MCF 10A (cell line): ENCODE data around the gene WDR62. TPM values are rescaled to one million over a fixed set of nuclear protein-coding genes. Genes with fewer than 3 reads are reported as not detected.

Experiments
- BruUV-seq: library from RNA; stranded (reverse); fragments of 400-500 nt; replicated peaks from 2 replicates; lab custom pipeline; 2021; lab: Mats Ljungman, UMichigan
- CTCF ChIA-PET: fragments of 300-600 bp; sonication (Branson Sonifier 250); formaldehyde crosslinking; extraction: SDS; loops from one replicate; lab custom pipeline; 2021; ENCODE audit warnings: antibody characterized with exemption, inconsistent platforms; lab: Yijun Ruan, JAX
- POLR2A ChIA-PET: fragments of 300-600, 350-650 bp; sonication (Branson Sonifier 250); formaldehyde crosslinking; extraction: SDS; loops from one replicate; lab custom pipeline; 2020; ENCODE audit warnings: antibody characterized with exemption, inconsistent platforms; lab: Yijun Ruan, JAX
- DNase-seq: peaks from one replicate; pipeline ENCODE4 v3.0.0-alpha.2; 2018; ENCODE audit not compliant: unreplicated experiment
- H3K27ac Mint-ChIP-seq: one replicate; pipeline ENCODE4 v1.8.0; 2022; ENCODE audit warnings: mild to moderate bottlenecking, low read depth, mixed read lengths; ENCODE audit not compliant: unreplicated experiment
- H3K27me3 Mint-ChIP-seq: one replicate; pipeline ENCODE4 v1.8.0; 2022; ENCODE audit warnings: mixed read lengths; ENCODE audit not compliant: insufficient read depth, unreplicated experiment
- H3K36me3 Mint-ChIP-seq: one replicate; pipeline ENCODE4 v1.8.0; 2022; ENCODE audit warnings: mild to moderate bottlenecking, moderate library complexity, mixed read lengths; ENCODE audit not compliant: insufficient read depth, unreplicated experiment
- H3K4me1 Mint-ChIP-seq: one replicate; pipeline ENCODE4 v1.8.0; 2022; ENCODE audit warnings: mixed read lengths; ENCODE audit not compliant: insufficient read depth, unreplicated experiment
- H3K4me3 Mint-ChIP-seq: one replicate; pipeline ENCODE4 v1.8.0; 2022; ENCODE audit warnings: mild to moderate bottlenecking, moderate library complexity, mixed read lengths; ENCODE audit not compliant: unreplicated experiment
- H3K9me3 Mint-ChIP-seq: one replicate; pipeline ENCODE4 v1.8.0; 2022; ENCODE audit warnings: mixed read lengths; ENCODE audit not compliant: unreplicated experiment
- CTCF ChIP-seq: fragments of 200-600 bp; IDR thresholded peaks from one replicate; pipeline ENCODE4 v1.8.0; 2022; ENCODE audit warnings: antibody characterized with exemption, mild to moderate bottlenecking; ENCODE audit not compliant: unreplicated experiment
- intact Hi-C: fragments of 100-400 bp; cut with micrococcal nuclease; formaldehyde crosslinking; loops from 2 replicates; pipeline ENCODE4 v1.14.1; 2022
- total RNA-seq: library from RNA; stranded (reverse); gene quantifications from 2 replicates; pipeline ENCODE4 v1.2.3, GENCODE V29; 2022

WDR62 gene
- total RNA-seq, 1 experiment from 2014 or later, result 6.2 TPM

- H3K4me1 Mint-ChIP-seq, result no peaks in the 10 kb centered on the region
- no peak overlapping the region for H3K4me3 Mint-ChIP-seq
- CTCF ChIA-PET, result interaction anchor here (0.6 to 1.0 kb wide), 7 partner anchors 9 to 1751 kb away, joined by 3 to 4 read pairs (median 3); partner anchors contain the start of gene THAP8
- no peaks in the 10 kb centered on the region for H3K27me3 Mint-ChIP-seq
- TF ChIP-seq CTCF, result no peak
- intact Hi-C loops, result no loop called here
- POLR2A ChIA-PET, result interaction anchor here (1.1 kb wide), 1 partner anchor 21 kb away, joined by 3 read pairs; no protein-coding TSS in a partner anchor
- H3K36me3 Mint-ChIP-seq, result peaks cover 12% of the 10 kb centered on the region
- BruUV-seq, result no TSS peak
- H3K9me3 Mint-ChIP-seq, result no peaks in the 10 kb centered on the region
- no peak for DNase-seq
- no peak overlapping the region for H3K27ac Mint-ChIP-seq
These were observed 49.3 kb downstream of the WDR62 start for GRCh38 chr19:36103842-36104552.

GRCh38 chr19:36106441-36106840, 51.7 kb downstream of the WDR62 start:
- Mint-ChIP-seq H3K4me3 (no peak overlapping the region), H3K4me1 (no peaks in the 10 kb centered on the region), H3K27ac (peak overlapping the region; percentile 47), H3K27me3 (no peaks in the 10 kb centered on the region), H3K9me3 (no peaks in the 10 kb centered on the region), H3K36me3 (peaks cover 15% of the 10 kb centered on the region)
- CTCF ChIA-PET, result interaction anchor here (0.5 kb wide), 1 partner anchor 10 kb away, joined by 6 read pairs; no protein-coding TSS in a partner anchor
- no peak for DNase-seq
- no TSS peak for BruUV-seq
- intact Hi-C loops, result no loop called here
- no peak for TF ChIP-seq CTCF
- POLR2A ChIA-PET, result interaction anchor here (0.6 to 1.2 kb wide), 3 partner anchors 8 to 206 kb away, joined by 3 to 4 read pairs (median 4); partner anchors contain the start of genes POLR2I and TBCB

- intact Hi-C loops, result no loop called here
- CTCF ChIA-PET, result no interaction called here
- H3K27ac Mint-ChIP-seq, result no peak overlapping the region
- no peak for DNase-seq
- POLR2A ChIA-PET, result interaction anchor here (0.6 to 1.2 kb wide), 2 partner anchors 8 to 207 kb away, joined by 3 to 4 read pairs; partner anchors contain the start of genes POLR2I and TBCB
- no peaks in the 10 kb centered on the region for H3K9me3 Mint-ChIP-seq
- H3K27me3 Mint-ChIP-seq, result no peaks in the 10 kb centered on the region
- no peak overlapping the region for H3K4me3 Mint-ChIP-seq
- no peaks in the 10 kb centered on the region for H3K4me1 Mint-ChIP-seq
- BruUV-seq, result no TSS peak
- TF ChIP-seq CTCF, result no peak
- peaks cover 20% of the 10 kb centered on the region for H3K36me3 Mint-ChIP-seq
These were observed 52.3 kb downstream of the WDR62 start for GRCh38 chr19:36106991-36107390.

GRCh38 chr19:36108684-36109083, 54.0 kb downstream of the WDR62 start:
- intact Hi-C loops, result no loop called here
- ChIA-PET CTCF (interaction anchor here (0.6 kb wide), 2 partner anchors 19 to 50 kb away, joined by 3 to 4 read pairs; no protein-coding TSS in a partner anchor), POLR2A (no interaction called here)
- Mint-ChIP-seq H3K9me3 (no peaks in the 10 kb centered on the region), H3K27ac (no peak overlapping the region), H3K4me1 (peaks cover 6% of the 10 kb centered on the region), H3K27me3 (no peaks in the 10 kb centered on the region), H3K4me3 (no peak overlapping the region), H3K36me3 (peaks cover 28% of the 10 kb centered on the region)
- TF ChIP-seq CTCF, result no peak
- no peak for DNase-seq
- no TSS peak for BruUV-seq
